ENCODE data around the gene OTOGL.

OTOGL gene

GRCh38 chr12:80165746-80166145 is 66.4 kb downstream of the OTOGL start:
- Histone ChIP-seq H3K9ac (ENCODE audit: low read length) (no peak overlapping the region), H3K27ac (ENCODE audit: low read depth, low read length) (no peak overlapping the region), H3K36me3 (ENCODE audit: insufficient read depth, low read length) (no peaks in the 10 kb centered on the region), H3K4me1 (ENCODE audit: insufficient read depth, low read length) (no peaks in the 10 kb centered on the region), H3K4me3 (ENCODE audit: low read depth in 1 of 2, low read length in 2 of 2) (no peak overlapping the region), H3K27me3 (ENCODE audit: control insufficient read depth in 1 of 2, insufficient read depth in 2 of 2, low read length in 2 of 2) (no peaks in the 10 kb centered on the region), H3K9me3 (ENCODE audit: low read length) (no peaks in the 10 kb centered on the region)

GRCh38 chr12:80166751-80167150 is 67.4 kb downstream of the OTOGL start:
- Histone ChIP-seq H3K27ac (ENCODE audit: low read depth, low read length) (no peak overlapping the region), H3K4me3 (ENCODE audit: low read depth in 1 of 2, low read length in 2 of 2) (no peak overlapping the region), H3K9ac (ENCODE audit: low read length) (no peak overlapping the region)

GRCh38 chr12:80168936-80169335 is 69.6 kb downstream of the OTOGL start:
- Histone ChIP-seq H3K4me1 (ENCODE audit: insufficient read depth, low read length) (no peaks in the 10 kb centered on the region), H3K4me3 (ENCODE audit: low read depth in 1 of 2, low read length in 2 of 2) (no peak overlapping the region), H3K36me3 (ENCODE audit: insufficient read depth, low read length) (no peaks in the 10 kb centered on the region), H3K27ac (ENCODE audit: low read depth, low read length) (no peak overlapping the region), H3K9ac (ENCODE audit: low read length) (no peak overlapping the region), H3K9me3 (ENCODE audit: low read length) (no peaks in the 10 kb centered on the region), H3K27me3 (ENCODE audit: control insufficient read depth in 1 of 2, insufficient read depth in 2 of 2, low read length in 2 of 2) (no peaks in the 10 kb centered on the region)

More at GRCh38 chr12:80166751-80167150, 67.4 kb downstream of the OTOGL start:
- no peaks in the 10 kb centered on the region for H3K36me3 ChIP-seq (ENCODE audit: insufficient read depth, low read length)
- H3K27me3 ChIP-seq (ENCODE audit: control insufficient read depth in 1 of 2, insufficient read depth in 2 of 2, low read length in 2 of 2) = no peaks in the 10 kb centered on the region
- no peaks in the 10 kb centered on the region for H3K9me3 ChIP-seq (ENCODE audit: low read length)
- H3K4me1 ChIP-seq (ENCODE audit: insufficient read depth, low read length) = no peaks in the 10 kb centered on the region

GRCh38 chr12:80170915-80171314 is 71.6 kb downstream of the OTOGL start:
- Histone ChIP-seq H3K9me3 (ENCODE audit: low read length) (no peaks in the 10 kb centered on the region), H3K4me1 (ENCODE audit: insufficient read depth, low read length) (no peaks in the 10 kb centered on the region), H3K9ac (ENCODE audit: low read length) (no peak overlapping the region), H3K4me3 (ENCODE audit: low read depth in 1 of 2, low read length in 2 of 2) (no peak overlapping the region), H3K27ac (ENCODE audit: low read depth, low read length) (no peak overlapping the region), H3K36me3 (ENCODE audit: insufficient read depth, low read length) (no peaks in the 10 kb centered on the region), H3K27me3 (ENCODE audit: control insufficient read depth in 1 of 2, insufficient read depth in 2 of 2, low read length in 2 of 2) (no peaks in the 10 kb centered on the region)

- H3K9me3 ChIP-seq (ENCODE audit: low read length) = no peaks in the 10 kb centered on the region
- no peak overlapping the region for H3K9ac ChIP-seq (ENCODE audit: low read length)
- H3K36me3 ChIP-seq (ENCODE audit: insufficient read depth, low read length) = no peaks in the 10 kb centered on the region
- H3K27me3 ChIP-seq (ENCODE audit: control insufficient read depth in 1 of 2, insufficient read depth in 2 of 2, low read length in 2 of 2) = no peaks in the 10 kb centered on the region
- no peaks in the 10 kb centered on the region for H3K4me1 ChIP-seq (ENCODE audit: insufficient read depth, low read length)
- no peak overlapping the region for H3K27ac ChIP-seq (ENCODE audit: low read depth, low read length)
- H3K4me3 ChIP-seq (ENCODE audit: low read depth in 1 of 2, low read length in 2 of 2) = no peak overlapping the region
Measured at GRCh38 chr12:80173083-80173864, 73.9 kb downstream of the OTOGL start.

GRCh38 chr12:80175307-80175930 is 76.1 kb downstream of the OTOGL start:
- H3K27me3 ChIP-seq (ENCODE audit: control insufficient read depth in 1 of 2, insufficient read depth in 2 of 2, low read length in 2 of 2) = no peaks in the 10 kb centered on the region
- H3K4me3 ChIP-seq (ENCODE audit: low read depth in 1 of 2, low read length in 2 of 2) = no peak overlapping the region
- no peaks in the 10 kb centered on the region for H3K9me3 ChIP-seq (ENCODE audit: low read length)
- H3K9ac ChIP-seq (ENCODE audit: low read length) = no peak overlapping the region
- no peak overlapping the region for H3K27ac ChIP-seq (ENCODE audit: low read depth, low read length)
- H3K4me1 ChIP-seq (ENCODE audit: insufficient read depth, low read length) = no peaks in the 10 kb centered on the region
- no peaks in the 10 kb centered on the region for H3K36me3 ChIP-seq (ENCODE audit: insufficient read depth, low read length)

- no peak overlapping the region for H3K27ac ChIP-seq (ENCODE audit: low read depth, low read length)
- H3K36me3 ChIP-seq (ENCODE audit: insufficient read depth, low read length) = no peaks in the 10 kb centered on the region
- no peaks in the 10 kb centered on the region for H3K27me3 ChIP-seq (ENCODE audit: control insufficient read depth in 1 of 2, insufficient read depth in 2 of 2, low read length in 2 of 2)
- H3K4me1 ChIP-seq (ENCODE audit: insufficient read depth, low read length) = no peaks in the 10 kb centered on the region
- H3K9ac ChIP-seq (ENCODE audit: low read length) = no peak overlapping the region
- H3K4me3 ChIP-seq (ENCODE audit: low read depth in 1 of 2, low read length in 2 of 2) = no peak overlapping the region
- H3K9me3 ChIP-seq (ENCODE audit: low read length) = no peaks in the 10 kb centered on the region
Measured at GRCh38 chr12:80176706-80177105, 77.4 kb downstream of the OTOGL start.

- H3K4me1 ChIP-seq (ENCODE audit: insufficient read depth, low read length) = no peaks in the 10 kb centered on the region
- H3K9ac ChIP-seq (ENCODE audit: low read length) = no peak overlapping the region
- no peak overlapping the region for H3K4me3 ChIP-seq (ENCODE audit: low read depth in 1 of 2, low read length in 2 of 2)
- H3K9me3 ChIP-seq (ENCODE audit: low read length) = no peaks in the 10 kb centered on the region
- no peak overlapping the region for H3K27ac ChIP-seq (ENCODE audit: low read depth, low read length)
- H3K27me3 ChIP-seq (ENCODE audit: control insufficient read depth in 1 of 2, insufficient read depth in 2 of 2, low read length in 2 of 2) = no peaks in the 10 kb centered on the region
- H3K36me3 ChIP-seq (ENCODE audit: insufficient read depth, low read length) = no peaks in the 10 kb centered on the region
Measured at GRCh38 chr12:80178846-80179245, 79.5 kb downstream of the OTOGL start.

GRCh38 chr12:80183939-80184338 is 84.6 kb downstream of the OTOGL start:
- H3K36me3 ChIP-seq (ENCODE audit: insufficient read depth, low read length) = no peaks in the 10 kb centered on the region
- H3K9ac ChIP-seq (ENCODE audit: low read length) = no peak overlapping the region
- no peak overlapping the region for H3K27ac ChIP-seq (ENCODE audit: low read depth, low read length)
- H3K4me1 ChIP-seq (ENCODE audit: insufficient read depth, low read length) = peaks cover 21% of the 10 kb centered on the region
- no peaks in the 10 kb centered on the region for H3K9me3 ChIP-seq (ENCODE audit: low read length)
- no peaks in the 10 kb centered on the region for H3K27me3 ChIP-seq (ENCODE audit: control insufficient read depth in 1 of 2, insufficient read depth in 2 of 2, low read length in 2 of 2)
- H3K4me3 ChIP-seq (ENCODE audit: low read depth in 1 of 2, low read length in 2 of 2) = no peak overlapping the region

GRCh38 chr12:80184926-80185325 is 85.6 kb downstream of the OTOGL start:
- Histone ChIP-seq H3K4me1 (ENCODE audit: insufficient read depth, low read length) (peaks cover 21% of the 10 kb centered on the region), H3K27me3 (ENCODE audit: control insufficient read depth in 1 of 2, insufficient read depth in 2 of 2, low read length in 2 of 2) (no peaks in the 10 kb centered on the region), H3K27ac (ENCODE audit: low read depth, low read length) (no peak overlapping the region), H3K36me3 (ENCODE audit: insufficient read depth, low read length) (no peaks in the 10 kb centered on the region), H3K9me3 (ENCODE audit: low read length) (no peaks in the 10 kb centered on the region), H3K9ac (ENCODE audit: low read length) (no peak overlapping the region), H3K4me3 (ENCODE audit: low read depth in 1 of 2, low read length in 2 of 2) (no peak overlapping the region)

- Histone ChIP-seq H3K27me3 (ENCODE audit: control insufficient read depth in 1 of 2, insufficient read depth in 2 of 2, low read length in 2 of 2) (no peaks in the 10 kb centered on the region), H3K4me1 (ENCODE audit: insufficient read depth, low read length) (peaks cover 21% of the 10 kb centered on the region), H3K27ac (ENCODE audit: low read depth, low read length) (peak overlapping the region; percentile 83), H3K36me3 (ENCODE audit: insufficient read depth, low read length) (no peaks in the 10 kb centered on the region), H3K9me3 (ENCODE audit: low read length) (no peaks in the 10 kb centered on the region), H3K9ac (ENCODE audit: low read length) (peak overlapping the region; percentile 40), H3K4me3 (ENCODE audit: low read depth in 1 of 2, low read length in 2 of 2) (no peak overlapping the region)
Measured at GRCh38 chr12:80186727-80187217, 87.4 kb downstream of the OTOGL start.

Measured in muscle layer of colon (tissue), 2 donors.